Transverse colon (tissue), 4 donors: ENCODE results near the gene DDX49.

Experiments used
- CTCF ChIP-seq, 5 experiments: fragments of 200-600 bp in 3 of 5; fragments of 450-650 bp in 2 of 5; sonication (generic) in 3 of 5; IDR thresholded peaks; 1 replicate in 2 of 5; 2 replicates in 3 of 5; pipeline ENCODE4 v1.5.1; 2016 to 2017; ENCODE audit warnings: antibody characterized with exemption in 5 of 5, inconsistent platforms in 3 of 5, mild to moderate bottlenecking in 2 of 5, moderate library complexity in 1 of 5
- EP300 ChIP-seq: sonication (generic); formaldehyde crosslinking; IDR thresholded peaks from one replicate; pipeline ENCODE4 v1.6.1; 2017; ENCODE audit warnings: antibody characterized with exemption, low read depth
- POLR2A ChIP-seq: fragments of 450-650 bp; IDR thresholded peaks from one replicate; pipeline ENCODE4 v1.6.1; 2016; ENCODE audit warnings: antibody characterized with exemption, mild to moderate bottlenecking, moderate library complexity
- POLR2AphosphoS5 ChIP-seq, 3 donors: sonication (generic); formaldehyde crosslinking; IDR thresholded peaks; one replicate each; pipeline ENCODE4 v1.6.1; 2016; ENCODE audit warnings: antibody characterized with exemption in 3 of 3

GRCh38 chr19:18931316-18932162 lies 12.0 kb downstream of the DDX49 start:
- TF ChIP-seq CTCF (IDR thresholded peaks at IDR 0.05) (no peak), POLR2A (no peak), POLR2AphosphoS5 (IDR thresholded peaks at IDR 0.05) (no peak), EP300 (no peak)
